Ecto neural progenitor cell (in vitro differentiated cells): ENCODE data around the gene COL23A1.
A peak's percentile ranks its signal among the peaks of the same experiment; 100 is the strongest.
"Not testable (repeated sequence)": the region's sequence is repeated elsewhere in the genome, so short reads cannot be mapped to it uniquely, and the experiment has no call there.

Experiments used
- DNase-seq: peaks from one replicate; pipeline ENCODE4 v3.0.0-alpha.2; 2018; ENCODE audit warnings: low spot score

The COL23A1 gene

DNA sequence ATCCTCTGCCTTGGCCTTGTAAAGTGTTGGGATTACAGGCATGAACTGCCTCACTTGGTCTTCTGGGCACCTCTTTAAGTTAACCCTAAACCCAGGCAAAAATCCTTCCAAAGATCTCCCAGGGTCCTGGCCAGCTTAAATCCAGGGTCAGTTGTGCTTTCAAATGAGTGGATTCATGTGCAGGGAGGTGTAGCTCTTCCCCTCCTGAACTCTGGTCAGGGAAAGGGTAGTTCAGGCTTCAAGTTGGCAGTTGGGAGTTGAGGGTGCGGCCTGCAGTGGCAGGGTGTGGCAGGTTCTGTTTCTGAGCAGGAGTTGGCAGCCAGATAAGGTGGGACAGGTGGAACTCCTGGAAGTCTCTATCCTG is 382.3 kb downstream of the COL23A1 start:
- no peak for DNase-seq

DNA sequence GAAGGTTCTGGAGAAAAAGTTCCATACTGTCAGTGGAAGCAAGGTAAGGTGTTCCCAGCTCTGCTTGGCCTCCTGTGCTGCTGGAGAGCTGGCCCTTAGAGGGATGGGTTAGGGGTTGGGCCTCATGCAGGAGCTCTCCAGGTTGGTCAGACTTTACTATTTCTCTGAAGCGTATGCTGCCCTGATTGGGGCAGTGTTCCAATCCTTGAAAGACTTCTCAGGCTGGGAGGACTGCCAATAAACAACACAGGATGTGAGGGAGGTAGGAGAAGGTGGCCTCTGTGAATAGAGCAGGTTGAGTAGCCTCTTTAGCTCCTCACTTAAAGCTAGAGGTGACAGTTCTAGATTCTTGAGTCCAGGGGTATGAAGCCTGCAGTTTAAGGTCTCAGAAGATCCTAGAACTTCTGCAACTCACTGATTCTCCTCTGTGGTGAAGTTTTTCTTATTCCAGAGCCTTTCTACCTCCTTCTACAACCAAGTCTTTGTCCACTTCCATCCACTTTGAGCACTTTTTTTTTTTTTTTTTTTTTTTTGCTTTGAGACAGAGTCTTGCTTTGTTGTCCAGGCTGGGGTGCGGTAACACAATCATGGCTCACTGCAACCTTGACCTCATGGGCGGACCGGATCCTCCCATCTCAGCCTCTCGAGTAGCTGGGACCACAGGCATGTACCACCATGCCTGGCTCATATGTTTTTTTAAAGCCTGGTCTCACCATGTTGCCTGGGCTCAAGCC is 382.8 kb downstream of the COL23A1 start:
- DNase-seq, result no peak

DNA sequence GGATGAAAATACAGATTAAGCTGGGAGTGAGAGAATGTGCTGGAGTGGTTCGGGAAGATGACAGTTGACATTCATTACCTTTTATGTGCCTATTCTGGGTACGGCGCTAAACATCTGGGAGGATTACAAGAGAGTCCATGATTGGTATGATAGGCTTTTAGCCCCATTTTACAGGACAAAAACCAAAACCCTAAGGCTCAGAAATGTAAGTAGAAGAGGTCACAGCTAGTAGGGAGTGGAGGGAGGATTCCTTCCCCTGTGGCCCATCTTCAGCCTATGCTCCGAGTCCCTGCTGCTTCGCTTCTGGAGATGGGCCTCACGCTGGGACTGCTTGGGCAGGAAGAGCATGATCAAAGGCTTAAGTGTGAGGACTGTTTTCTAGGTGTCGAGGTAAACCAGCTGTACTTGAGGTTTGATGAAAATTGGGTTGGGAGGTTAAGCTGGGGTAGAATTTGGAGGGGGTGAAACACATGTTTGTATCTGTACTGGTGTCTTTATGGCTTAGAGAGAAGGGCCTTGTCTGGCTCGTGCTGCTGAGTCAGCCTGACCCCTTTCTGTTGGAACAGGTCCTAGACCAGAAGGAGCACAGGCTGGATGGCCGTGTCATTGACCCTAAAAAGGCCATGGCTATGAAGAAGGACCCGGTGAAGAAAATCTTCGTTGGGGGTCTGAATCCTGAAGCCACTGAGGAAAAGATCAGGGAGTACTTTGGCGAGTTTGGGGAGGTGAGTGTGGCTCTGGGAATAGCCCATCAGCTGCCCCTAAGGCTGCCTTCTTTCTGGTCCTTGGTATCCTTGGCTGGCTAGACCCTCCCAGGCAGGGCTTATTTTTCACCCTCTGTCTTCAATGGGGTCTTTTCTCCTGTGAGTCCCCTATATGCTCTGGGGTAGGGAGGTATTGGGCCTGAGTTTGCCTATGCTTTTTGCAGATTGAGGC is 383.8 kb downstream of the COL23A1 start:
- DNase-seq, result no peak

- DNase-seq, result no peak
Observed at GRCh38 chr5:178205749-178206047, 384.5 kb downstream of the COL23A1 start.

GRCh38 chr5:178204935-178205748 is 385.1 kb downstream of the COL23A1 start:
- DNase-seq, result peak; percentile 81

DNA sequence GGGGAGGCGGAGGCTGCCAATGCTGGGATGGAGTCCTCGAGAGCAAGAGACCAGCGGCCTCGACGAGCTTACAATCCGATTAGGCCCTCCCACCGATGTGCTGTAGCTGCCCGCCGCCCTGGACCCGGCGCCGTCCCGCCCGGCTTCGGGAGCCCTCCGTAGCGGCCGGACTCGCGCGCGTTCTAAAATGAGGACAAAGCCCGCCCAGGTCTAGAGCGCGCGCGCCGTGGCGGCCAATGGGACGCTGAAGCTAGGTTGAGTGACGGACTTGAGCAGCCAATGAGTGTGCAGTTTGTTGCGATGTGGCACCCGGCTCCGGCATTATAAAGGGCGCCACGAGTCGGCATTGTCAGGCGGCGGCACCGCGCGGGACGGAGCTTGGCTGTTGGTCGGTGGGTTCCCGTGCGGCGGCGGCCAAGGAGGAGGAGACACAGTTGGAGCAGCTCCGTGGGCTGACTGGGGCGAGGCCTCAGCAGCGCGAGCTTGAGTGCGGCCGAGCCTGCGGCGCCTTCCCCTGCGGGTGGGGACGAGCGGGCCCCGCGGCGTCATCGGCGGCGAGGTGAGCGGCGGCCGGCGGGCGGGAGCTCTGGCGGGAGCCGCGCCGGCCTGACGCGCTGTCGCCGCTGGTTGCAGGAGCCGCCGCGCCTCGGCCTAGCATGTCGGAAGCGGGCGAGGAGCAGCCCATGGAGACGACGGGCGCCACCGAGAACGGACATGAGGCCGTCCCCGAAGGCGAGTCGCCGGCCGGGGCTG is 385.8 kb downstream of the COL23A1 start, which contains the start of gene HNRNPAB:
Gene HNRNPAB (plus strand): TSS at position 352 of the 753 bp plus-strand sequence. CDS start 305 bp downstream, at position 657.
- peak; percentile 98 for DNase-seq

GRCh38 chr5:178203670-178204181 is 386.5 kb downstream of the COL23A1 start:
- DNase-seq, result no peak

DNA sequence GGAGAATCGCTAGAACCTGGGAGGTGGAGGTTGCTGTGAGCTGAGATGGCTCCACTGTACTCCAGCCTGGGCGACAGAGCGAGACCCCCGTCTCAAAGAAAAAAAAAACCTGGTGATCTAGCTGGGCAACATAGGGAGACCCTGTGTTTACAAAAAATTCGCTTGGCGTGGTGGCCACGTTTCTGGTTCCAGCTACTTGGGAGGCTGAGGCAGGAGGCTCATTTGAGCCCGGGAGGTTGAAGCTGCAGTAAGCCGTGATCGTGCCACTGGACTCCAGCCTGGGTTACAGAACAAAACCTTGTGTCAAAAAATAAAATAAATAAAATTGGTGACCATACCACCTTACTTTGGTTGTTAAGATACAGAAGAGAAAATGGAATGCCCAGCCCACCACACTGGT is 387.7 kb downstream of the COL23A1 start:
- DNase-seq, result no peak

DNA sequence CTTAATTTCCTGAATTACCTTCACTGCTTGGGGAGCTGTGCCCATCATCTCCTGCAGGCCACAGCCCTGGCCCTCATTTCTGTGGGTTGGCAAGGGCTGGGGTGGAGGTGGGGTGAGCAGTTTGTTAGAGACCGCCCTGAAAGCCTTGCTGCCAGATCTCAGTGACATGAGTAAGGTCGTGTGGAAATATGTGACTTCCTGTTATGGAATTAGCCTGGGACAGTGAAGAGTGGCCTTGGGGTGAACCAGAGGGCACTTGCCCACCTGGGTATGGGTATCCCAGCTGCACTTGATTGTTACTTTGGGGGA is 388.3 kb downstream of the COL23A1 start:
- no peak for DNase-seq

- DNase-seq, result no peak
Observed at GRCh38 chr5:178201221-178201926, 388.8 kb downstream of the COL23A1 start.

- DNase-seq, result no peak
Observed at GRCh38 chr5:178199581-178200434, 390.4 kb downstream of the COL23A1 start.

- no peak for DNase-seq
Observed at GRCh38 chr5:178198706-178199105, 391.5 kb downstream of the COL23A1 start.

DNA sequence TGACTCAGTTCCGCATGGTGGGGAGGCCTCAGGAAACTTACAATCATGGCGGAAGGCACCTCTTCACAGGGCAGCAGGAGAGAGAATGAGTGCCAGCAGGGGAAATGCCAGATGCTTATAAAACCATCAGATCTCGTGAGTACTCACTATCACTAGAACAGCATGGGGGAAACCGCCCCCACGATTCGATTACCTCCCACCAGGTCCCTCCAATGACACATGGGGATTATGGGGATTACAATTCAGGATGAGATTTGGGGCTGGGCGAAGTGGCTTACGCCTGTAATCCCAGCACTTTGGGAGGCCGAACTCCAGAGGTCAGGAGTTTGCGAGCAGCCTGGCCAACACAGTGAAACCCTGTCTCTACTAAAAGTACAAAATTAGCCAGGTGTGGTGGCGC is 392.0 kb downstream of the COL23A1 start:
- DNase-seq, result not testable (repeated sequence)

- DNase-seq, result no peak
Observed at GRCh38 chr5:178196986-178197385, 393.2 kb downstream of the COL23A1 start.

DNA sequence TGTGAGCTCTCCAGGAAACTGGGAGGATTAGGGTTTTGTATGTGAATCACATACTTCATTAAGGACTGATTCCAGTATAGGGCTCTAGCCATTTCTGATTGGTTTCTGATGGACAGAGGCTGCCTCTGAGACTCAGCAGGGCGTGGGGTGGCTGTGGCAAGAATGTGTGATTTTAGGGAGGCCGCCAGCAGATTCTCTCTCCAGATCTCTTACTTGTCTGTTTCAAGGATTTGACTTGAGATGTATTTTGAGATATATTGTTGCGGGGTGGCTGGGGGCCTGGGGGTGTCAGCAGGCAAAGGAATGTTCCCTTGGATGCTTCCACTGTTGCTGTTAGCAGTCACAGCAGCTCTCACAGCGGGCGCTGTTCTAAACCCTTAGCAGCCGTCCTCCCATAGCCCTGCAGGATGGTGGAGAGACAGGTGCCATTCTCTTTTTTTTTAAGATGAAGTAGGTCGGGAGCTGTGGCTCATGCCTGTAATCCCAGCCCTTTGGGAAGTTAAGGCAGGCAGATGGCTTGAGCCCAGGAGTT is 393.8 kb downstream of the COL23A1 start:
- DNase-seq, result no peak

DNA sequence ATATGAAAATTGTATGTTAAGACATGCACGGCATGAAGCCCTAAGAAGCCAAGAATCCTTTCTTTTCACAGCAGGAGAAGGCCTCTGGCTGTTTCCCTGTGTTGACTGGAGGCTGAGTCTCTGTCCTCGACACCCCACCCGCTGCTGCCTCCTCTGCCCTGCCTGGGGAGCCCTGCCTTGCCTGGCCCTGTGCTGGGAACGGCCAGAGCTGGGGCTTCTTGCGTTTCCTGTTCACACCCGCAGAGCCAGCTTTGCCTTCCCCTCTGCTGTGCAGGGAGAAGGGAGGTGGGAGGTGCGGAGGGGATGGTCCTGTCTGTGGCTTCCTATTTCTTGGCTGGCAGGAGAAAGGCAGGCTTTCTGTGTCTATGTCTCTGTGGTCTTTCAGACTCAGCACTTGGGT is 396.2 kb downstream of the COL23A1 start:
- DNase-seq, result no peak

GRCh38 chr5:178193251-178193809 is 396.9 kb downstream of the COL23A1 start:
- no peak for DNase-seq

DNA sequence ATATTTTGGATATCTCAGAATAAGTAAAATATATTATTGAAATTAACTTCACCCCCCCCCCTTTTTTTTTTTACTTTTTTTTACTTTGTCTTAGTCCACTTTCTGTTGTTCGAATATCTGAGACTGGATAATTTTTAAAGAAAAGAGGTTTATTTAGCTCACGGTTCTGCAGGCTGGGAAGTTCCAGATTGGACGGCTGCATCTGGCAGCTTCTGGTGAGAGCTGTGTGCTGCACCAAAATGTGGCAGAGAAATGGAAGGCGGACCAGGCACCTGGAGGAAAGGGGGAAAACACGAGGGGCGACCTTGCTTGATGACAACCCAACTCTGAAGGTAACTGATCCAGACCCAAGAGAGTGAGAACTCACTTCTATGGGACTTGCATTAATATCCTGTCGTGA is 397.4 kb downstream of the COL23A1 start:
- no peak for DNase-seq

GRCh38 chr5:178192244-178192643 is 397.9 kb downstream of the COL23A1 start:
- no peak for DNase-seq
